Hepatocyte (in vitro differentiated cells): ENCODE results near the gene RGS14. TPM values are rescaled to one million over a fixed set of nuclear protein-coding genes. Genes with fewer than 3 reads are reported as not detected.

Experiments
- DNase-seq: peaks from one replicate; pipeline ENCODE4 v3.0.0-alpha.2; 2016; ENCODE audit warnings: low spot score
- H2AFZ ChIP-seq: fragments of 200-600 bp; sonication (generic); 2 replicates; pipeline ENCODE4 v1.6.0; 2016; ENCODE audit warnings: antibody characterized with exemption, mild to moderate bottlenecking
- H3K27ac ChIP-seq: fragments of 200-600 bp; sonication (generic); 2 replicates; pipeline ENCODE4 v1.5.1; 2016; ENCODE audit warnings: mild to moderate bottlenecking
- H3K27me3 ChIP-seq: fragments of 200-600 bp; sonication (generic); 2 replicates; pipeline ENCODE4 v1.6.1; 2016
- H3K36me3 ChIP-seq: fragments of 200-600 bp; sonication (generic); replicated peaks from 2 replicates; pipeline ENCODE4 v1.5.1; 2016; ENCODE audit warnings: low read depth; ENCODE audit not compliant: insufficient read depth
- H3K4me1 ChIP-seq: fragments of 200-600 bp; sonication (generic); 2 replicates; pipeline ENCODE4 v1.5.1; 2016; ENCODE audit warnings: mild to moderate bottlenecking, moderate library complexity; ENCODE audit not compliant: insufficient read depth
- H3K4me2 ChIP-seq: fragments of 200-600 bp; sonication (generic); 2 replicates; pipeline ENCODE4 v1.6.0; 2016
- H3K4me3 ChIP-seq: fragments of 200-600 bp; sonication (generic); 2 replicates; pipeline ENCODE4 v1.5.1; 2016; ENCODE audit warnings: mild to moderate bottlenecking
- H3K79me2 ChIP-seq: fragments of 200-600 bp; sonication (generic); 2 replicates; pipeline ENCODE4 v1.6.0; 2017; ENCODE audit warnings: mild to moderate bottlenecking
- H3K9me2 ChIP-seq: fragments of 200-600 bp; sonication (generic); replicated peaks from 2 replicates; pipeline ENCODE4 v1.6.0; 2017; ENCODE audit warnings: mild to moderate bottlenecking; ENCODE audit not compliant: insufficient read depth
- H3K9me3 ChIP-seq: fragments of 200-600 bp; sonication (generic); 2 replicates; pipeline ENCODE4 v1.5.1; 2016; ENCODE audit warnings: low read depth, mild to moderate bottlenecking
- H4K20me1 ChIP-seq: fragments of 200-600 bp; sonication (generic); 2 replicates; pipeline ENCODE4 v1.6.0; 2016; ENCODE audit warnings: mild to moderate bottlenecking; ENCODE audit not compliant: insufficient read depth, poor library complexity, severe bottlenecking
- EZH2 ChIP-seq: fragments of 200-600 bp; sonication (generic); IDR thresholded peaks from 2 replicates; pipeline ENCODE4 v1.6.1; 2016; ENCODE audit warnings: antibody characterized with exemption, mild to moderate bottlenecking, borderline replicate concordance
- EZH2phosphoT487 ChIP-seq: fragments of 200-600 bp; sonication (generic); IDR thresholded peaks from one replicate; pipeline ENCODE4 v1.6.1; 2018; ENCODE audit warnings: antibody characterized with exemption, mild to moderate bottlenecking, low read depth, moderate library complexity; ENCODE audit not compliant: unreplicated experiment, severe bottlenecking
- WGBS: methylation state at CpG from one replicate; pipeline ENCODE4 v1.1.6; 2016; ENCODE audit warnings: low lambda C conversion rate; ENCODE audit errors: missing lambda C conversion rate; 5-methylcytosine and 5-hydroxymethylcytosine counted together
- polyA plus RNA-seq: library from polyadenylated mRNA; unstranded; fragments of >200 nt; fragmentation: Nextera tagmentation; extraction: Ambion mirVana; gene quantifications from 2 replicates; pipeline ENCODE4 v1.2.1, GENCODE V29; 2016
- total RNA-seq: library from RNA; depleted of rRNA; stranded (reverse); fragments of >200 nt; gene quantifications from 2 replicates; pipeline ENCODE4 v1.2.3, GENCODE V29; 2014
- TF ChIP-seq, protein P1 (sequence below): fragments of 200-600 bp; sonication (generic); IDR thresholded peaks from 2 replicates; pipeline ENCODE4 v1.5.1; 2016; ENCODE audit warnings: antibody characterized with exemption, mild to moderate bottlenecking; ENCODE audit not compliant: poor library complexity

Gene RGS14
- total and polyA plus RNA-seq, 2 experiments from 2014 or later, result 36.5 to 37.0 TPM

- H3K4me2 ChIP-seq, result no peak overlapping the region
- no peaks in the 10 kb centered on the region for H3K36me3 ChIP-seq
- H3K9me2 ChIP-seq, result no peaks in the 10 kb centered on the region
- H3K27me3 ChIP-seq, result no peaks in the 10 kb centered on the region
- H3K4me3 ChIP-seq, result no peak overlapping the region
- WGBS, result 33% methylated on average over 13 of the region's 13 CpGs
- H3K79me2 ChIP-seq, result no peaks in the 10 kb centered on the region
- peaks cover 3% of the 10 kb centered on the region for H3K4me1 ChIP-seq
- no peaks in the 10 kb centered on the region for H4K20me1 ChIP-seq
- TF ChIP-seq EZH2, result no peak
- TF ChIP-seq, protein P1, sequence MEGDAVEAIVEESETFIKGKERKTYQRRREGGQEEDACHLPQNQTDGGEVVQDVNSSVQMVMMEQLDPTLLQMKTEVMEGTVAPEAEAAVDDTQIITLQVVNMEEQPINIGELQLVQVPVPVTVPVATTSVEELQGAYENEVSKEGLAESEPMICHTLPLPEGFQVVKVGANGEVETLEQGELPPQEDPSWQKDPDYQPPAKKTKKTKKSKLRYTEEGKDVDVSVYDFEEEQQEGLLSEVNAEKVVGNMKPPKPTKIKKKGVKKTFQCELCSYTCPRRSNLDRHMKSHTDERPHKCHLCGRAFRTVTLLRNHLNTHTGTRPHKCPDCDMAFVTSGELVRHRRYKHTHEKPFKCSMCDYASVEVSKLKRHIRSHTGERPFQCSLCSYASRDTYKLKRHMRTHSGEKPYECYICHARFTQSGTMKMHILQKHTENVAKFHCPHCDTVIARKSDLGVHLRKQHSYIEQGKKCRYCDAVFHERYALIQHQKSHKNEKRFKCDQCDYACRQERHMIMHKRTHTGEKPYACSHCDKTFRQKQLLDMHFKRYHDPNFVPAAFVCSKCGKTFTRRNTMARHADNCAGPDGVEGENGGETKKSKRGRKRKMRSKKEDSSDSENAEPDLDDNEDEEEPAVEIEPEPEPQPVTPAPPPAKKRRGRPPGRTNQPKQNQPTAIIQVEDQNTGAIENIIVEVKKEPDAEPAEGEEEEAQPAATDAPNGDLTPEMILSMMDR, result peak; percentile 91
- no peaks in the 10 kb centered on the region for H3K9me3 ChIP-seq
- peak; percentile 90 for DNase-seq
- peak overlapping the region; percentile 32 for H3K27ac ChIP-seq
- H2AFZ ChIP-seq, result no peak overlapping the region
Observed at GRCh38 chr5:177390363-177391300, 32.9 kb downstream of the RGS14 start.

- Histone ChIP-seq H3K4me1 (peaks cover 3% of the 10 kb centered on the region), H3K27ac (no peak overlapping the region), H3K36me3 (no peaks in the 10 kb centered on the region), H3K4me2 (no peak overlapping the region), H3K27me3 (no peaks in the 10 kb centered on the region), H3K4me3 (no peak overlapping the region), H3K79me2 (no peaks in the 10 kb centered on the region), H2AFZ (no peak overlapping the region), H4K20me1 (no peaks in the 10 kb centered on the region), H3K9me3 (no peaks in the 10 kb centered on the region), H3K9me2 (no peaks in the 10 kb centered on the region)
- no peak for DNase-seq
- TF ChIP-seq EZH2phosphoT487 (no peak), EZH2 (no peak)
- TF ChIP-seq, protein P1, result no peak
- WGBS, result 82% methylated on average over 5 of the region's 5 CpGs
Observed at GRCh38 chr5:177392765-177393164, 35.0 kb downstream of the RGS14 start.

GRCh38 chr5:177393206-177393765, 35.6 kb downstream of the RGS14 start:
- H3K79me2 ChIP-seq, result no peaks in the 10 kb centered on the region
- H3K4me2 ChIP-seq, result no peak overlapping the region

More at GRCh38 chr5:177393206-177393765, 35.6 kb downstream of the RGS14 start:
- WGBS, result 75% methylated on average over 1 of the region's 1 CpG
- Histone ChIP-seq H4K20me1 (no peaks in the 10 kb centered on the region), H3K36me3 (no peaks in the 10 kb centered on the region), H3K9me3 (no peaks in the 10 kb centered on the region), H3K4me3 (no peak overlapping the region), H3K4me1 (peaks cover 3% of the 10 kb centered on the region), H3K27ac (no peak overlapping the region), H3K9me2 (no peaks in the 10 kb centered on the region), H2AFZ (no peak overlapping the region), H3K27me3 (no peaks in the 10 kb centered on the region)
- TF ChIP-seq EZH2phosphoT487 (no peak), EZH2 (no peak)
- TF ChIP-seq, protein P1, result no peak
- no peak for DNase-seq
